Measurements from ENCODE around the gene LTV1.
"Not testable (repeated sequence)": the region's sequence is repeated elsewhere in the genome, so short reads cannot be mapped to it uniquely, and the experiment has no call there.

DNA sequence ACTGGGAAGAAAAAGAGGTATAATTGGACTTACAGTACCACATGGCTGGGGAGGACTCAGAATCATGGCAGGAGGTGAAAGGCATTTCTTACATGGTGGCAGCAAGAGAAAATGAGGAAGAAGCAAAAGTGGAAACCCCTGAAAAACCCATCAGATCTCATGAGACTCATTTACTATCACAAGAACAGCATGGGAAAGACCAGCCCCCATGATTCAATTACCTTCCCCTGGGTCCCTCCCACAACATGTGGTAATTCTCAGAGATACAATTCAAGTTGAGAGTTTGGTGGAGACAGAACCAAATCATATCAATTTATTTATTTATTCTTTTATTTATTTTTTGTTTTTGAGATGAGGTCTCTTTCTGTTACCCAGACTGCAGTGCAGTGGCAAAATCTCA lies 31.4 kb downstream of the LTV1 start:
- TF ChIP-seq, protein P1, sequence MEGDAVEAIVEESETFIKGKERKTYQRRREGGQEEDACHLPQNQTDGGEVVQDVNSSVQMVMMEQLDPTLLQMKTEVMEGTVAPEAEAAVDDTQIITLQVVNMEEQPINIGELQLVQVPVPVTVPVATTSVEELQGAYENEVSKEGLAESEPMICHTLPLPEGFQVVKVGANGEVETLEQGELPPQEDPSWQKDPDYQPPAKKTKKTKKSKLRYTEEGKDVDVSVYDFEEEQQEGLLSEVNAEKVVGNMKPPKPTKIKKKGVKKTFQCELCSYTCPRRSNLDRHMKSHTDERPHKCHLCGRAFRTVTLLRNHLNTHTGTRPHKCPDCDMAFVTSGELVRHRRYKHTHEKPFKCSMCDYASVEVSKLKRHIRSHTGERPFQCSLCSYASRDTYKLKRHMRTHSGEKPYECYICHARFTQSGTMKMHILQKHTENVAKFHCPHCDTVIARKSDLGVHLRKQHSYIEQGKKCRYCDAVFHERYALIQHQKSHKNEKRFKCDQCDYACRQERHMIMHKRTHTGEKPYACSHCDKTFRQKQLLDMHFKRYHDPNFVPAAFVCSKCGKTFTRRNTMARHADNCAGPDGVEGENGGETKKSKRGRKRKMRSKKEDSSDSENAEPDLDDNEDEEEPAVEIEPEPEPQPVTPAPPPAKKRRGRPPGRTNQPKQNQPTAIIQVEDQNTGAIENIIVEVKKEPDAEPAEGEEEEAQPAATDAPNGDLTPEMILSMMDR (IDR thresholded peaks at IDR 0.05): not testable (repeated sequence)
- TF ChIP-seq EP300 (IDR thresholded peaks at IDR 0.05): not testable (repeated sequence)

All from upper lobe of left lung (tissue), 4 donors.